ENCODE measurements around the gene ADGRG3.
"Not testable (repeated sequence)": the region's sequence is repeated elsewhere in the genome, so short reads cannot be mapped to it uniquely, and the experiment has no call there.

ADGRG3 gene

GRCh38 chr16:57697896-57698537 is 29.9 kb downstream of the ADGRG3 start:
- DNase-seq, result no peak

- no peak for DNase-seq
Measured at GRCh38 chr16:57698812-57699405, 30.8 kb downstream of the ADGRG3 start.

GRCh38 chr16:57699481-57699880 is 31.4 kb downstream of the ADGRG3 start:
- DNase-seq, result no peak

- no peak for DNase-seq
Measured at GRCh38 chr16:57699899-57700298, 31.8 kb downstream of the ADGRG3 start.

- peak; percentile 71 for DNase-seq
Measured at GRCh38 chr16:57700781-57701551, 32.9 kb downstream of the ADGRG3 start.

- no peak for DNase-seq
Measured at GRCh38 chr16:57701759-57702371, 33.8 kb downstream of the ADGRG3 start.

GRCh38 chr16:57703416-57704010 is 35.4 kb downstream of the ADGRG3 start:
- DNase-seq, result no peak

GRCh38 chr16:57704011-57704904 is 36.2 kb downstream of the ADGRG3 start:
- no peak for DNase-seq

- no peak for DNase-seq
Measured at GRCh38 chr16:57704905-57705852, 37.1 kb downstream of the ADGRG3 start.

GRCh38 chr16:57706717-57707116 is 38.6 kb downstream of the ADGRG3 start:
- DNase-seq, result no peak

GRCh38 chr16:57707331-57707730 is 39.2 kb downstream of the ADGRG3 start:
- DNase-seq, result no peak

- DNase-seq, result no peak
Measured at GRCh38 chr16:57708168-57708567, 40.1 kb downstream of the ADGRG3 start.

GRCh38 chr16:57709663-57710062 is 41.6 kb downstream of the ADGRG3 start:
- no peak for DNase-seq

- DNase-seq, result no peak
Measured at GRCh38 chr16:57711346-57711745, 43.2 kb downstream of the ADGRG3 start.

- no peak for DNase-seq
Measured at GRCh38 chr16:57711993-57712392, 43.9 kb downstream of the ADGRG3 start.

- not testable (repeated sequence) for DNase-seq
Measured at GRCh38 chr16:57712569-57712968, 44.5 kb downstream of the ADGRG3 start.

- no peak for DNase-seq
Measured at GRCh38 chr16:57713596-57713995, 45.5 kb downstream of the ADGRG3 start.

- DNase-seq, result no peak
Measured at GRCh38 chr16:57714047-57714446, 45.9 kb downstream of the ADGRG3 start.

- peak; percentile 90 for DNase-seq
Measured at GRCh38 chr16:57720142-57720575, 52.1 kb downstream of the ADGRG3 start.

- no peak for DNase-seq
Measured at GRCh38 chr16:57721356-57722209, 53.5 kb downstream of the ADGRG3 start.
